ENCODE results near the gene ANKFY1.

- TF ChIP-seq EP300 (IDR thresholded peaks at IDR 0.05) (no peak), CTCF (IDR thresholded peaks at IDR 0.05) (no peak), POLR2A (IDR thresholded peaks at IDR 0.05) (no peak)
Measured at GRCh38 chr17:4258867-4259266, 4.9 kb downstream of the ANKFY1 start.
